GM19372 (cell line): ENCODE data around the gene PPP1R8.
"Not testable (repeated sequence)": the region's sequence is repeated elsewhere in the genome, so short reads cannot be mapped to it uniquely, and the experiment has no call there.

ENCODE experiments used
- ATAC-seq: cut with Tn5 transposase; IDR thresholded peaks from one replicate; pipeline ENCODE4 v1.9.1; 2021; ENCODE audit warnings: mild to moderate bottlenecking, low read depth, moderate library complexity; ENCODE audit not compliant: unreplicated experiment

PPP1R8 gene

DNA sequence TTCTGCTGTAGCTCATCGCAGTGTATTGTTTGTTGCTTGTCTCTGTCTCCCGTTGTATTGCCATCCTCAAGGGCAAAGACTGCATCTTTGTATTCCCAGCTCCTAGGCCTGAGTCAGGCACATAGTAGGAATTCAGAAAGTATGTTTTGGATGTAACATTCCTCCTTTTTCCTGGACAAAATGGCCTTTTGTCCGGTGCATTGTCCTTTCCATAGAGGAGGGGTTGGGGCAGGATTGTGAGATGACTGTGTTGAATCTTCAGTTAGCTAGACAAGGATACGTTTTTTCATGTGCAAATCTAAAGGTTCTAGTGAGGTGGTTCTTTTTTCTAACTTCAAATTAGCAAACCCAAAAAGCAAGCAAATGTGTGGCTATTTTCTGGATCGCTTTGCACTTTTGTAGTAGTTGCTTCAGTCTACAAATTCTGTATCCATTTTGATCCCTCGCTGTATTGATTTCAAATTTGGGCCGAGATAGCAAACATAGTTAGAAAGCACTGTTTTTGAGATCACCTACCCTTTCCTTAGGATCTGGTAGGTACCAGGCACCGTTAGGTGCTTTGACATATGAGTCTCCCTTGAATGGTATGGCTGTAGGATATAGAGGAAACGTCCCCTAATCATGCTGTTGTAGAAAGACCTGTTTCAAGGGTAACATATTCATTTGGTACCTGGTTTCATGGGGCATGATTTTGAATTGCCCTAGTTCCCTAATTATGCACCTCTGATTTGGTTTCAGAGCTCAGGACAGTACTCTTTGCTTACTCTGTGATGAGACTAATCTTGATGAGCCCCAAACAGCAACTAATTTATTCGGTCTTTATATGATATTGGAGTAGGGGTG lies 1.2 kb downstream of the PPP1R8 start:
- ATAC-seq = no peak

GRCh38 chr1:27832762-27833161 lies 2.2 kb downstream of the PPP1R8 start:
- ATAC-seq = no peak

GRCh38 chr1:27833470-27833869 lies 2.9 kb downstream of the PPP1R8 start:
- ATAC-seq = no peak

- ATAC-seq = no peak
Observed at GRCh38 chr1:27835046-27835445, 4.5 kb downstream of the PPP1R8 start.

- ATAC-seq = no peak
Observed at GRCh38 chr1:27835501-27835900, 4.9 kb downstream of the PPP1R8 start.

DNA sequence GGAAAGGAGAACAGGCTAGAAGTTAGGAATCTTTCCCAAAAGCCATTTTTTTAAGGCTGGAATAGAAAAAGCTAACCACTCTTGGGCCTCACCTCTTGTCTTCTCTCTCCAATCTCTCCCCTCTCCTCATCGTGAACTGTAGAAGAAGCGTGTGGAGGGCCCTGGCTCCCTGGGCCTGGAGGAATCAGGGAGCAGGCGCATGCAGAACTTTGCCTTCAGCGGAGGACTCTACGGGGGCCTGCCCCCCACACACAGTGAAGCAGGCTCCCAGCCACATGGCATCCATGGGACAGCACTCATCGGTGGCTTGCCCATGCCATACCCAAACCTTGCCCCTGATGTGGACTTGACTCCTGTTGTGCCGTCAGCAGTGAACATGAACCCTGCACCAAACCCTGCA lies 19.4 kb downstream of the PPP1R8 start:
- no peak for ATAC-seq

DNA sequence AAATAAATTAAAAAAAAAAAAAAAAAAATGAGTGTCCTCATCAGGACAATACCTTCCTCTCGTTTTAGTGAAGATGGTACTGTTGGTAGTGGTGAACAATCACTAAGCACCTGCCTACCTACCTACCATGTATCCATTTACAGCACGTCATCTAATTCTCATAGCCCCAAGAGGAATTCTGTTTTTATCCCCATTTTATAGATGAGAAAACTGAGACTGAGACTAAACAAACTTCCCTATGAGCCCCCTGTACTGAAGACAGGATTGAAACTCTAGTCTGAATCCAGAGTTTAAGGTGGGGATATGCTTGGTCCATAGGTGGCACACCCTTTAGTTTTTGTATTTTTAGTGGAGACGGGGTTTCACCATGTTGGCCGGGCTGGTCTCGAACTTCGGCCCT lies 24.5 kb downstream of the PPP1R8 start:
- ATAC-seq = no peak

- no peak for ATAC-seq
Observed at GRCh38 chr1:27856561-27857343, 26.2 kb downstream of the PPP1R8 start.

GRCh38 chr1:27857552-27857951 lies 27.0 kb downstream of the PPP1R8 start:
- not testable (repeated sequence) for ATAC-seq

DNA sequence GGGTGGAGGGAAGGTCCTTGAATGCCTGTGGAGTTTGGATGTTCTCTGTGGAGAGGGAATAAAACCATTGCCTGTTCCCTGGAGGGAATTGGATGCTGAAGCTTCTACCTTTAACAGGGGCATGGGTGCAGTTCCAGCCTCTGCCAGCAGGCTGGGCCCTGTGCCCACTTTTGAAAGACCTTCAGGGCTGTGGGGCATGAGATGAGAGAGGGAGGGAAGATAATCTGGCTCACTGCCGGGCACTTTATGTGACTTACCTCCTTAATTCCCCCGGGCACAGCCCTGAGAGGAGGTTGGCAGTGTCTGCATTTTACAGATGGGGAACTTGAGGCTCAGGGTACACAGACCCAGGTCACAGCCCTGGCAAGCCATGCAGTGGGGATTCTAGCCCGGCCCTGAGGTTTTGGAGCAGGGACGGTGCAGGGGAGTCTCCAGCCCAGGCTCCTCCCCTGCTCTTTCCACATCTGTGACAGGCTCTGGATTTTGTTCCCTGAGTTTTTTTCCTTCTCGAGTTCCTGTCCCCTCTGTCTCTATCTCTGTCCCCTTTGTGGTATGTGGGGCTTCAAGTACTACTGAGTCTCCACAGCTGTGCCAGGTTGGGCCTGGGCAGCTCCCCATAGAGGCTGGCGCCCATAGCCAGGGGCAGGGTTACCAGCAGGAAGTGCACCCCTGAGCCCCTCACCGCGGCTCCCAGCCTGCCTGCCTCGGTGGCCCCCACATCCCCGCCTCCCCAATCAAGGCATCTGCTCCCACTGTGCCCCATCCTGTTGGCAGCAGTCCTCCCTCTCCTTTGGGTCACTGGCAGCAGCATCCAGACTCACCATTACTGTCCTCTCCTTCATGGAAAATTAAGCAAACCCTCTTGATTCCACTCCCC lies 27.7 kb downstream of the PPP1R8 start:
- ATAC-seq = peak; percentile 56

DNA sequence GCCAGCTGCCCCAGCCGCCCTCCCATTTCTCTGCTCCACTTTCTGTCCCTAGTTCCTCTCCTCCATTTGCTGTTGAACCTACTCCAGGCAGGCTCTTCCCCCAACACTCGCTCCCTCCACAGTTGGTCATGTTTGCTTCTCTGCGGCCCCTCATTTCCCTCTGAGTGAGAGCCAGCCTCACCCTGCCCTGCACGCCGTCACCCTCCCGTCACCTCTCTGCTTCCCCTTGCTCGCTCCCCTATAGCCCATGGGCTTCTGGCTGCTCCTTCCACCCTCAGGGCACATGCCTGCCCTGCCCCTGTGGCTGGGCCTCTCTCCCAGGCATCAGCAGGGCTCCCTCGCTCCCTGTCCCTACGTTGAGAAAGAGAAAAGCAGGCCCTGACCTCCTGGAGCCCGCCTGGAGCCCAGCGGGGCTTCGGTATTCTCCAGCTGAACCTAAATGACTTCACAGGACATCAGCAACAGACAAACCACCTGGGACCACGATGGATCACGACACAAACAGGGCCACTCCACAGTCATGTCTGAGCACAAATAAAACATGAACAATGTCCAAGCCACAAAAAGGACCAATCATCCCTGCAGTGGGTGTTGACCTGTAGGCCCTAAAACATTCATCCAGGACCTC lies 28.5 kb downstream of the PPP1R8 start:
- ATAC-seq = no peak

DNA sequence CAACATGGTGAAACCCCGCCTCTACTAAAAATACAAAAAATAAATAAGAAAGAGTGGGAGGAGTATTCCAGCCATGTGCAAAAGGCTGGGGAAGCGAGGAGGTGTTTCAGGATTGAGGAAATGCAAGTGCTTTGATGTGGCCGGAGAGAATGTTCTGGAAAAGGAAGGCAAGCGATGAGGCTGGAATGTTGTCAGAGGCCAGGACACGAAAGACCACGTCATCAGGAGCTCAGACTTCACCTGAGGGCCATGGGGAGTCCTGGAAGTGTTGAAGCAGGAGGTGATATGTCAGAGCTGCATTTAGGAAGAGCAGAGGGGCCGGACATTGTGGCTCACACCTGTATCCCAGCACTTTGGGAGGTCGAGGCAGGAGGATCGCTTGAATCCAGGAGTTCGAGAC lies 30.9 kb downstream of the PPP1R8 start:
- ATAC-seq = no peak

DNA sequence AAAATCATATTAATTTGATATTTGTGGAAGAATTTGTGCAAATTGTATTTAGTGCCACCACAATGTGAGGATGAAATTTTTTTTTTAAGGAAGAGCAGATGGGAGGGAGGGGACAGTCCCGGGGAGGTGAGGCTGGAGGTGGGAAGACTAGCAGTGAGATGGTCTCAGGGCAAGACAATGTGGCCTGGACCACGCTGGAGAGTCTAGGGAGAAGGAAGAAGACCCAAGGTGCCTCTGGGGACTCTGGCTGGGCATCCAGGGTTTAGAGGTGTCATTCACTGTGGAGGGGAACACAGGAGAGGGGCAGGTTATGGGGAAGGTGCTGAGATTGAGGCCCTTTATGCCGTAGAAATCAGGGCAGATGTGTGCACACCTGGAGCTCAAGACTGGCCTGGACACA lies 31.4 kb downstream of the PPP1R8 start:
- ATAC-seq = no peak

- ATAC-seq = no peak
Observed at GRCh38 chr1:27862671-27863537, 32.3 kb downstream of the PPP1R8 start.

DNA sequence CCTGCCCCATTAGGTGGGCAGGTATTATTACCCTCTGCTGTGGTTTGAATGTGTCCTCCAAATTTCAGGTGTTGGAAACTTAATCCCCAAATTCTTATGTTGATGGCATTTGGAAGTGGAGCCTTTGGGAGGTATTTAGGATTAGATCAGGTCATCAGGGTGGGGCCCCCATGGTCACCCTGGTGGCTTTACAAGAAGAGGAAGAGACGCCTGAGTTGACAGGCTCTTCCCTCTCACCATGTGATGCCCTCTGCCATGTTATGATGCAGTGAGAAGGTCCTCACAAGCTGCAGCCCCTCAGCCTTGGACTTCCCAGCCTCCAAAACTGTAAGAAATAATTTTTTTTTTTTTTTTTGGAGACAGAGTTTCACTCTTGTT lies 32.9 kb downstream of the PPP1R8 start:
- no peak for ATAC-seq

DNA sequence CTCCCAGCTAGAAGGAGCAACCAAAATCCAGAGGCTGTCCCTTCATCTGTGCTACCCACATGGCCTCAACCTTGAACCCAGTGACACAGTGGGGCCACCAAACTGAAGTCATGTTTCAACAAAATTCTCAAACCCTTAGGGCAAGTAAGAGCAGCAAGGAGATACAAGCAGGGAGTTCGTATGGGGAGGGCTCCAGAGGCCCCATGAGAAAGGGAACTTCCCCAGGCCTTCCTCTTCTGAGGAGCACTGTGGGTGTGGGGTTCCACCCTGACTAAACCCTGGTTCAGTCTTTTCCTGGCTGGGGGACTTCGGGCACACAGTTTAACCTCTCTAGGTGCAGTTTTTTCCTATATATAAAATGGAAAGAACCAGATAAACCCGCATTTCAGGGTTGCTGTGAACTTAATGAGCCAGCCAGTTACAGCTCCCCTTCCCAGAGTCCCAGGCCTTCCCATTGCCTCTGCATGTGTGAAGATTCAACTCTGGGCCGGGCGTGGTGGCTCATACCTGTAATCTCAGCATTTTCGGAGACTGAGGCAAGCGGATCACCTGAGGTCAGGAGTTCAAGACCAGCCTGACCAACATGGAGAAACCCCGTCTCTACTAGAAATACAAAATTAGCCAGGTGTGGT lies 33.8 kb downstream of the PPP1R8 start:
- no peak for ATAC-seq

- no peak for ATAC-seq
Observed at GRCh38 chr1:27865821-27866220, 35.2 kb downstream of the PPP1R8 start.

- no peak for ATAC-seq
Observed at GRCh38 chr1:27868556-27868931, 38.0 kb downstream of the PPP1R8 start.
